Peyer's patch (tissue), 4 donors: ENCODE data around the gene SMYD1. TPM values are rescaled to one million over a fixed set of nuclear protein-coding genes. Genes with fewer than 3 reads are reported as not detected.
A peak's percentile ranks its signal among the peaks of the same experiment; 100 is the strongest.

ENCODE experiments used
- DNase-seq, 3 donors: peaks; one replicate each; pipeline ENCODE4 v3.0.0-alpha.2; 2017 to 2019
- H3K27ac ChIP-seq, 4 donors: fragments of 200-600 bp; sonication (generic); one replicate each; pipeline ENCODE4 v1.5.1; 2016 to 2019
- H3K27me3 ChIP-seq, 2 donors: fragments of 200-600 bp; sonication (generic); one replicate each; pipeline ENCODE4 v1.5.1; 2019
- H3K36me3 ChIP-seq, 3 donors: fragments of 200-600 bp; sonication (generic); one replicate each; pipeline ENCODE4 v1.5.1; 2016 to 2019
- H3K4me1 ChIP-seq, 4 donors: fragments of 200-600 bp; sonication (generic); one replicate each; pipeline ENCODE4 v1.5.1; 2016 to 2019
- H3K4me3 ChIP-seq, 4 donors: fragments of 200-600 bp; sonication (generic); 1 replicate in 3 of 4; 2 replicates in 1 of 4; pipeline ENCODE4 v1.5.1; 2016 to 2019; ENCODE audit warnings: mild to moderate bottlenecking in 1 of 4
- H3K9me3 ChIP-seq, 4 donors: fragments of 200-600 bp; sonication (generic); one replicate each; pipeline ENCODE4 v1.5.1; 2016 to 2019; ENCODE audit warnings: mild to moderate bottlenecking in 1 of 4
- POLR2A ChIP-seq, 2 donors: fragments of 450-650 bp; IDR thresholded peaks; one replicate each; pipeline ENCODE4 v1.5.1; 2017; ENCODE audit warnings: antibody characterized with exemption in 2 of 2, mild to moderate bottlenecking in 2 of 2, moderate library complexity in 2 of 2
- total RNA-seq, 4 donors: library from RNA; depleted of rRNA; stranded (reverse); fragments of >200 nt; gene quantifications; one replicate each; pipeline ENCODE4 v1.1.0, GENCODE V29; 2016
- TF ChIP-seq, protein P1 (sequence below), 6 experiments: fragments of 450-650 bp in 4 of 6; fragments of 200-600 bp in 2 of 6; sonication (generic) in 1 of 6; IDR thresholded peaks; one replicate each; pipeline ENCODE4 v1.5.1; 2017 to 2019; ENCODE audit warnings: antibody characterized with exemption in 6 of 6, mild to moderate bottlenecking in 3 of 6, moderate library complexity in 1 of 6

Gene SMYD1
- total RNA-seq, 4 donors from 2014 or later, result 0.67 to 2.7 TPM; not detected in 2

DNA sequence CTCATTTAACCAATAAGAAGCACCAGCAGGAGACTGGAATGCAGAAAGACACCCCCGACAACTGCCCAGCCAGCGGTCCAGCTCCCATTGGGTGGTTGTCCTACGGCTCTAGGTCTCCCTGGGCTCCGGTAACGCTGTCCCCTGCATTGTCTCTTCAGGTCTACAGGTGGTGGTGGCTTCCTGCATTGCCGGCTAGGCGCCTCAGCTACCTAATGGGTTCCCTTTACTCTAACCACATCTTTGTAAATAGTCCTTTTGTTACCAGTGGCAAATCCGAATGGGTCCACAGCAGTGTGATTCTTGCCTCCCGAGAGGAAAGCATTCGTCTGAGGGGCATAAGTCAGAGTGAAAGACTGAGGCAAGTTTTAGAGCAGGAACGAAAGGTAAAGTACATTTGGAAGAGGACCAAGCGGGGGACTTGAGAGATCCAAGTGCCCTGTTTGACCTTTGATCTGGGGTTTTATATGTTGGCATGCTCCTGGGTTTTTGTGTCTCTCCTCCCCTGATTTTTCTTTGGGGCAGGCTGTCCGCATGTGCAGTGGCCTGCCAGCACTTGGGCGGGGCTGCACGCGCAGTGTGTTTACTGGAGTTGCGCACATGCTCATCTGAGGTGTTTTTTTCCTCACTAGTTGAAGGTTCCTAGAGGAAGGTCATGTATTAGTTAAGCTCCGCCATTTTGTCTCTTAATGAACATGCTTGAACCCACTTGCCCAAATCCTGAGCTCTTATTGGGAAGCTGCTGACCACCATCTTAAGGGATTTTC is 49.2 kb downstream of the SMYD1 start:
- DNase-seq, result no peak

DNA sequence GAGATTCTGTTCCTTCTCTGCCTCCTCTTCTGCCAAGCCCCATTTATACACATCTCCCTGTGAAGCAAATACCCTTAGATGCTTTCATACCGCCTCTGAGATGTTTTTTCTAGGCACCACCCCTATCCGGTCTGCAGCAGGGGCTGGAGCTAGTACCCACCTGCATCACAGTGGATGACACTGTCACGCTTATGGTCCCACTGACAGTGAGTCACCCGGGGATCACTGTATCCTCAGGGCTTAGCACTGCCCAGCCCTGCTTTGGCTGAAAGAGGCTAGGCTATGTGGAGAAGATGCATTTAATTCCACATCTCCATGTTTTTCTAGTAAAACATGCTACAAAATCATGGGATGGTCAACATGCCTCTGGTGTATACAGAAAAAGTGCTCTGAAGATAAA is 50.3 kb downstream of the SMYD1 start:
- Histone ChIP-seq H3K4me1 (no peaks in the 10 kb centered on the region), H3K27ac (no peak overlapping the region), H3K36me3 (no peaks in the 10 kb centered on the region), H3K9me3 (no peaks in the 10 kb centered on the region), H3K27me3 (no peaks in the 10 kb centered on the region), H3K4me3 (no peak overlapping the region)
- no peak for DNase-seq
- TF ChIP-seq, protein P1, sequence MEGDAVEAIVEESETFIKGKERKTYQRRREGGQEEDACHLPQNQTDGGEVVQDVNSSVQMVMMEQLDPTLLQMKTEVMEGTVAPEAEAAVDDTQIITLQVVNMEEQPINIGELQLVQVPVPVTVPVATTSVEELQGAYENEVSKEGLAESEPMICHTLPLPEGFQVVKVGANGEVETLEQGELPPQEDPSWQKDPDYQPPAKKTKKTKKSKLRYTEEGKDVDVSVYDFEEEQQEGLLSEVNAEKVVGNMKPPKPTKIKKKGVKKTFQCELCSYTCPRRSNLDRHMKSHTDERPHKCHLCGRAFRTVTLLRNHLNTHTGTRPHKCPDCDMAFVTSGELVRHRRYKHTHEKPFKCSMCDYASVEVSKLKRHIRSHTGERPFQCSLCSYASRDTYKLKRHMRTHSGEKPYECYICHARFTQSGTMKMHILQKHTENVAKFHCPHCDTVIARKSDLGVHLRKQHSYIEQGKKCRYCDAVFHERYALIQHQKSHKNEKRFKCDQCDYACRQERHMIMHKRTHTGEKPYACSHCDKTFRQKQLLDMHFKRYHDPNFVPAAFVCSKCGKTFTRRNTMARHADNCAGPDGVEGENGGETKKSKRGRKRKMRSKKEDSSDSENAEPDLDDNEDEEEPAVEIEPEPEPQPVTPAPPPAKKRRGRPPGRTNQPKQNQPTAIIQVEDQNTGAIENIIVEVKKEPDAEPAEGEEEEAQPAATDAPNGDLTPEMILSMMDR (IDR thresholded peaks at IDR 0.05), result no peak
- no peak for TF ChIP-seq POLR2A (IDR thresholded peaks at IDR 0.05)

More for the DNA sequence above, 49.2 kb downstream of the SMYD1 start:
- TF ChIP-seq, protein P1 (IDR thresholded peaks at IDR 0.05), result no peak
- TF ChIP-seq POLR2A (IDR thresholded peaks at IDR 0.05), result no peak
- Histone ChIP-seq H3K4me1 (no peaks in the 10 kb centered on the region), H3K4me3 (no peak overlapping the region), H3K36me3 (no peaks in the 10 kb centered on the region), H3K9me3 (no peaks in the 10 kb centered on the region), H3K27me3 (no peaks in the 10 kb centered on the region), H3K27ac (no peak overlapping the region)

DNA sequence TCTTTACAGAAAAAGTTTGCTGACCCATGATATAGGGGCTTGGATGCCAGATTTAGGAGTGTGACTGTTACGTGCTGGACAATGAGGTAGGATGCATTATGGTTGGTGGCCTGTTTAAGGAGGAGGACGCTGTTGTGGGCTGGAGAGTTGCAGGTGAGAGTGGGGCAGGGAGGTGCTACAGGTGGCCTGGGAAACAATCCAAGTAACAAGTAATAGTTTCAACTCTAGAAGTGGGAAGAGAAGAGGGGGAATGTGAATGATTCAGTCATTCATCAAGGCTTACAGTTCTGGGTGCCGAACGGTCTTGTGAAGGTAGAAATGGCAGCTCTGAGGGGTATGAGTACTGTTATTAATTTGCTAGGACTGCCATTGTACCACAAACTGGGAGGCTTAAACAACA is 54.1 kb downstream of the SMYD1 start:
- H3K27ac ChIP-seq, result peak overlapping the region in 1 of 4 donors; percentile 73

DNA sequence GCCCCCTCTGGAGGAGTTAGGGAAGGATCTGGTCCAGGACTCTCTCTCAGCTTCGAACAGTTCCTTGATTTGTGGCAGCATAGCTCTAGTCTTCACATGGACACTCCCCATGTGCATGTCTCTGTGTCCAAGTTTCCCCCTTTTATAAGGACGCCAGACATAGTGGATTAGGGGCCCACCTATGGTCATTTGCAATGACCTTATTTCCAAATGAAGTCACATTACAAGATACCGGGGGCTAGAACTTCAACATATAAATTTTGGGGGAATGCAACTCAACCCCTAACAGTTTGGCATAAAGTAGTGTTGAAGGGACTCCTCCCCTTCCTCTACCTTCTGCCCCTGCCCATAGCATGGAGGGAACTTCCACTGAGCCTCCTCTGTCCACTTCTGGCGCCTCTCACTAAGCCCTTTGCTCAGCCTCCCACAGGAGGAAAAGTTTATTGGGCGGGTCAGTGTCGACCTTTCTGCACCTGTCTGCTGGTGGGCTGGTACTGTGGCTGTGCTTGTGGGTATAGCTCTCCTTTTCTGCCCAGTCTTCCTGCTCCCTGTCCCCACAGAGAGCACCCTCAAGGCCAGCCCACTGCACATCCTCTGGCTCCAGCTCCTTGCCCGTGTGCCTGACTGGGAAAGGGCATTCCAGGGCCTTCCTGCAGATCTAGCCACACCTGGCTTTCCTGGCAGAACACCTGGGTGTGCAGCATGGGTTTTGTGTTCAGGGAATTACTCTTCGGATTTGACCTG is 54.7 kb downstream of the SMYD1 start:
- H3K36me3 ChIP-seq, result peaks cover 0 to 4% (median 0%) of the 10 kb centered on the region in 3 donors
- no peaks in the 10 kb centered on the region for H3K4me1 ChIP-seq
- no peaks in the 10 kb centered on the region for H3K9me3 ChIP-seq
- DNase-seq, result peak in 1 of 3 donors; percentile 61
- peak in 1 of 2 donors; percentile 10 for TF ChIP-seq POLR2A (IDR thresholded peaks at IDR 0.05)
- TF ChIP-seq, protein P1 (IDR thresholded peaks at IDR 0.05), result no peak
- no peaks in the 10 kb centered on the region for H3K27me3 ChIP-seq
- no peak overlapping the region for H3K4me3 ChIP-seq
- H3K27ac ChIP-seq, result peak overlapping the region in 1 of 4 donors; percentile 73

More for the DNA sequence above, 54.1 kb downstream of the SMYD1 start:
- Histone ChIP-seq H3K36me3 (peaks cover 0 to 4% (median 0%) of the 10 kb centered on the region in 3 donors), H3K4me1 (no peaks in the 10 kb centered on the region), H3K9me3 (no peaks in the 10 kb centered on the region), H3K27me3 (no peaks in the 10 kb centered on the region), H3K4me3 (no peak overlapping the region)
- no peak for DNase-seq
- no peak for TF ChIP-seq POLR2A (IDR thresholded peaks at IDR 0.05)
- TF ChIP-seq, protein P1 (IDR thresholded peaks at IDR 0.05), result no peak

DNA sequence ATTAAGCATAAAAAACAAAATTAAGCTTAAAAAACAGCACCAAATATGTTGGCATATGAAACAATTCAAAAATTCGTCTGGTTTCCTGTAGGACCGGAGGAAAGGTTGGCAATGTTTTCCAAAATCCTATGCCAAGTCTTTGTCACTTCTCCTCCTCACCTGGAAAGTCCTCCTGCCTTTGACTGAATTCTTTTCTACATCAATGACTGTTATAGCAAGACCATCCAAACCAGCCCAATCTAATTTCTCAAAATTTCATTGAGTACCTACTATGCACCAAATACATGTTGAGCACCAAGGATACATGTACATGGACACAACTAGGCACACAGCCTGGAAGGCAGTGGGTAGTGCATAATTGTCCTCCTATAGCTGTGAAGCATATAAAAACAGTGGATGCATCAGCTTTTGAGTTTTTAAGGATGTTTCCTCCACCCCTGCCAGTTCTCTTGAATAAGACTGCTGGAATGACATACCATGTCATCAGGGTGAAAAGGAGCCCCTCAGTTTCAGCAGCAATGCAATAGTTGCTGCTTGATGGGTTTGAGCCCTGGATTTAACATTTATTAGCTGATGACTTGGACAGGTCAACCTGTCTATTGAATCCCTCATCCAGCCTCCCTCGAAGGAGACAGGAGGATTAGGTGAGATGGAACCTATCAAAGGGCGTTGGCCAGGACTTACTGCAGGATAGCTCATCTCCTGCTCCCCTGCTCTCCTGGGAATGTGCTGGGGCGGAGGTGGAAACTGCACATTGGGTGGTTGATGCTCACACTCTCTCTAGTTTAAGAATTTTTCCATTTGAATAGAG is 55.7 kb downstream of the SMYD1 start:
- Histone ChIP-seq H3K27ac (peak overlapping the region in 1 of 4 donors; percentile 73), H3K27me3 (no peaks in the 10 kb centered on the region), H3K36me3 (peaks cover 0 to 4% (median 0%) of the 10 kb centered on the region in 3 donors), H3K4me1 (no peaks in the 10 kb centered on the region), H3K4me3 (peak overlapping the region in 1 of 4 donors; percentile 67), H3K9me3 (no peaks in the 10 kb centered on the region)
- no peak for DNase-seq
- TF ChIP-seq POLR2A (IDR thresholded peaks at IDR 0.05), result no peak
- TF ChIP-seq, protein P1 (IDR thresholded peaks at IDR 0.05), result no peak
